Measurements from ENCODE around the gene PNPLA7.

DNA sequence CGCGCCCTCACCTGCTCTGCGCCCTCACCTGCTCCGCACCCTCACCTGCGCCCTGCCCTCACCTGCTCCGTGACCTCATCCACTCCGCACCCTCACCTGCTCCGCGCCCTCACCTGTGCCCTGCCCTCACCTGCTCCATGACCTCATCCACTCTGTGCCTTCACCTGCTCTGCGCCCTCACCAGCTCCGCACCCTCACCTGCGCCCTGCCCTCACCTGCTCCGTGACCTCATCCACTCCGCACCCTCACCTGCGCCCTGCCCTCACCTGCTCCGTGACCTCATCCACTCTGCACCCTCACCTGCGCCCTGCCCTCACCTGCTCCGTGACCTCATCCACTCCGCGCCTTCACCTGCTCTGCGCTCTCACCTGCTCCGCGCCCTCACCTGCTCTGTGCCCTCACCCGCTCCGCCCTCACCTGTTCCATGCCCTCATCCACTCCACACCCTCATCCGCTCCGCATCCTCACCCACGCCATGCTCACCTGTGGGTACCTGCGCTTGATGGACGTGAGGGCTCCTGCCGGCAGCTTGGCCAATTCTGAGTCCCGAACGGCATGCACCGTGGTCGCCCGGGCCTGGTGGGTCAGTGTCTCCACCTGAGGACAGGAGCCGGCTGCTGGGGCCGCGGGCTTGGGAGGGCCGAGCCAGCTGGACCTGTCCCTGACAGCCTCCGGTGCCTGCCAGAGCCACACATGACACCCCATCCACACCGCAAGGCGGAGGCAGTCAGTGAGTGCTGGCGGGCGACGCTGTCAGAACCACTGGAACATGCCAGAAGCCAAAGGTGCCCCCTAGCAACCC, 55.5 kb downstream of the PNPLA7 start:
- TF ChIP-seq POLR2A (IDR thresholded peaks at IDR 0.05): no peak
- TF ChIP-seq, protein P1, sequence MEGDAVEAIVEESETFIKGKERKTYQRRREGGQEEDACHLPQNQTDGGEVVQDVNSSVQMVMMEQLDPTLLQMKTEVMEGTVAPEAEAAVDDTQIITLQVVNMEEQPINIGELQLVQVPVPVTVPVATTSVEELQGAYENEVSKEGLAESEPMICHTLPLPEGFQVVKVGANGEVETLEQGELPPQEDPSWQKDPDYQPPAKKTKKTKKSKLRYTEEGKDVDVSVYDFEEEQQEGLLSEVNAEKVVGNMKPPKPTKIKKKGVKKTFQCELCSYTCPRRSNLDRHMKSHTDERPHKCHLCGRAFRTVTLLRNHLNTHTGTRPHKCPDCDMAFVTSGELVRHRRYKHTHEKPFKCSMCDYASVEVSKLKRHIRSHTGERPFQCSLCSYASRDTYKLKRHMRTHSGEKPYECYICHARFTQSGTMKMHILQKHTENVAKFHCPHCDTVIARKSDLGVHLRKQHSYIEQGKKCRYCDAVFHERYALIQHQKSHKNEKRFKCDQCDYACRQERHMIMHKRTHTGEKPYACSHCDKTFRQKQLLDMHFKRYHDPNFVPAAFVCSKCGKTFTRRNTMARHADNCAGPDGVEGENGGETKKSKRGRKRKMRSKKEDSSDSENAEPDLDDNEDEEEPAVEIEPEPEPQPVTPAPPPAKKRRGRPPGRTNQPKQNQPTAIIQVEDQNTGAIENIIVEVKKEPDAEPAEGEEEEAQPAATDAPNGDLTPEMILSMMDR (IDR thresholded peaks at IDR 0.05): no peak
- no peak for TF ChIP-seq POLR2AphosphoS5 (IDR thresholded peaks at IDR 0.05)
- TF ChIP-seq EP300 (IDR thresholded peaks at IDR 0.05; ENCODE audit: low read depth): no peak

Data from transverse colon (tissue), 4 donors.